Measurements from ENCODE around the gene PSMB1.

PSMB1 gene

DNA sequence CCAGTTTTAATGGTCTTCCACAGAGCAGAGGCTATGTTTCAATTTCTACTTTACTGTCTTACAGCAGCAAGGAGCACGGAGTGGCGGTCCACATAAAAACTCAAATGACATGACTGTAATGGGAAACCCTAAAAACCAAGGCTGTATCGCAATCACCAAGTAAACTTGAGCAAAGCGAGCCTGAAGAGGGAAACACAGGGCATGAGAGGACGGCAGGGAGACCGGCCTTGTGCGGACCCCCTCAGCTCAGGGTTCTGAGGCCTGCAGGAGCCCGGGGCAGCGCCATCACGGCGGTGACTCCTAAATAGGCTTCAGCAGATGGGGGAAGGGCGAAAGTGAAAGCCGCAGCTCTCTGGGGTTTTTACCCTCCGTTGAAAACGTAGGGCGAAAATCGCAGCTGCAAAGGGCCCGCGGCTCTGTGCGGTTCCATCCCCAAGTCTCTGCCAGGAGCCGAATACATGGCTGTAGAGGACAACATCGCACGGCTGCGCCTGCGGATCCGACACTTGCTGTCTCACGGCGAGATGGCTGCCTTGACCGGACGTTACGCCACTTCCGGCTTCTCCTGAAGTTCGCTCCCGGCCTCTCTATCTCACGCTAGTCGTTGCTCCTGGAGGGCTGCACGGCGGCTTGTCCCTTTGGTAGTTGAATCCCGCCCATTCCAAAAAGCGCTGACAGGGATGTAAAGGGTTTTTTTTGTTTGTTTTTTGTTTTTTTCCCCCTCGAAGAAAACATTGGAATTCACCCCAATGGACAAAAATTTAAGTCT, at the start of gene PSMB1:
Gene PSMB1, minus strand, starts transcription at position 543 of the 769 bp plus-strand sequence. Its CDS starts 65 bp downstream, at position 478.
- Mint-ChIP-seq H3K4me1 (peaks cover 28% of the 10 kb centered on the region), H3K27me3 (no peaks in the 10 kb centered on the region), H3K27ac (no peak within 1 kb of the TSS), H3K36me3 (peaks cover 30% of the 10 kb centered on the region), H3K9me3 (no peaks in the 10 kb centered on the region), H3K4me3 (no peak within 1 kb of the TSS)
- peak; percentile 74 for ATAC-seq

DNA sequence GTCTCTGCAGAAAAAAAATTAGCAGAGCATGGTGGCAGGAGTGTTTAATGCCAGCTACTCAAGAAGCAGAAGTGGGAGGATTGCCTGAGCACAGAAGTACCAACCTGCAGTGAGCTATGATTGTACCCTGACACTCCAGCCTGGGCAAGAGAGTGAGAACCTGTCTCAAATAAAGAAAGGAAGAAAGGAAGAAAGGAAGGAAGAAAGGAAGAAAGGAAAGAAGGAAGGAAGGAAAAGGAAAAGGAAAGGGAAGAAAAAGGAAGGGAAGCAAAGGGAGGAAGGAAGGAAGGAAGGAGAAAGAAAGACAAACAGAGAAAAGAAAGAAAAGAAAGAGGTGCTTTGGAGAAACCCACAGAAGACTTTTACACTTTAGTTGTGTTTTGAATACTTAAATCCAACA, 44.2 kb upstream of the PSMB1 start:
- Mint-ChIP-seq H3K4me1 (no peaks in the 10 kb centered on the region), H3K36me3 (peaks cover 7% of the 10 kb centered on the region), H3K9me3 (peaks cover 10% of the 10 kb centered on the region), H3K4me3 (no peak overlapping the region), H3K27ac (no peak overlapping the region), H3K27me3 (peaks cover 31% of the 10 kb centered on the region)
- no peak for ATAC-seq

- no peaks in the 10 kb centered on the region for H3K4me1 Mint-ChIP-seq
- ATAC-seq: no peak
- H3K36me3 Mint-ChIP-seq: peaks cover 15% of the 10 kb centered on the region
- no peak overlapping the region for H3K4me3 Mint-ChIP-seq
- peaks cover 18% of the 10 kb centered on the region for H3K9me3 Mint-ChIP-seq
- H3K27me3 Mint-ChIP-seq: peaks cover 39% of the 10 kb centered on the region
- no peak overlapping the region for H3K27ac Mint-ChIP-seq
Observed at GRCh38 chr6:170596426-170596825, 43.3 kb upstream of the PSMB1 start.

- Mint-ChIP-seq H3K36me3 (peaks cover 21% of the 10 kb centered on the region), H3K4me1 (no peaks in the 10 kb centered on the region), H3K9me3 (peaks cover 28% of the 10 kb centered on the region), H3K27me3 (peaks cover 40% of the 10 kb centered on the region), H3K4me3 (no peak overlapping the region), H3K27ac (no peak overlapping the region)
- ATAC-seq: no peak
Observed at GRCh38 chr6:170590725-170591124, 37.6 kb upstream of the PSMB1 start.

DNA sequence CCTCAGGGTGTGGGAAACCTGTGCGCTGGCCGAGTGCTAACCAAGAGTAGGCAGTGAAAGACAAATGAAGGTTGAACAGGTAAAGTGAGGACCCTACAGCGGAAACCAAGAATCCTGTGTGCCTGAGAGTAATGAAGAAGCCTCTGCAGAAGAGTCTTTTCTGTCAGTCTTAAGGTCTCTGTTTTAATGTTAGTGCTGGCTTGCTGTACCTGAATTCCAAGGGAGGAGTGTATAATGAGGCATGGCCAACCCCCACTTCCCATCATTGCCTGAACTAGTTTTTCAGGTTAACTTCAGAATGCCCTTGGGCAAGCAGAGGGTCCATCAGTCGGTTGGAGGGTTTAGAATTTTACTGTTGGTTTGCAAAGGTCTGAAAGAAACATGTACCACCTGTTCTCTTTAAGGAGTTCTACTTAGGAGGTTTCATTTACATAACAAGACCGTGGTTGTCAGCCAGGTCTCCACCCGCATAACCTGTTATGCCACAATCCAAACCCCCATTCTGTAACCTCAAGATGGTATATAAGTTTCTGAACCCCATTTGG, 31.9 kb upstream of the PSMB1 start:
- Mint-ChIP-seq H3K9me3 (peaks cover 3% of the 10 kb centered on the region), H3K27ac (peak overlapping the region; percentile 96), H3K4me1 (peaks cover 37% of the 10 kb centered on the region), H3K4me3 (peak overlapping the region; percentile 100), H3K36me3 (peaks cover 29% of the 10 kb centered on the region), H3K27me3 (no peaks in the 10 kb centered on the region)
- no peak for ATAC-seq

DNA sequence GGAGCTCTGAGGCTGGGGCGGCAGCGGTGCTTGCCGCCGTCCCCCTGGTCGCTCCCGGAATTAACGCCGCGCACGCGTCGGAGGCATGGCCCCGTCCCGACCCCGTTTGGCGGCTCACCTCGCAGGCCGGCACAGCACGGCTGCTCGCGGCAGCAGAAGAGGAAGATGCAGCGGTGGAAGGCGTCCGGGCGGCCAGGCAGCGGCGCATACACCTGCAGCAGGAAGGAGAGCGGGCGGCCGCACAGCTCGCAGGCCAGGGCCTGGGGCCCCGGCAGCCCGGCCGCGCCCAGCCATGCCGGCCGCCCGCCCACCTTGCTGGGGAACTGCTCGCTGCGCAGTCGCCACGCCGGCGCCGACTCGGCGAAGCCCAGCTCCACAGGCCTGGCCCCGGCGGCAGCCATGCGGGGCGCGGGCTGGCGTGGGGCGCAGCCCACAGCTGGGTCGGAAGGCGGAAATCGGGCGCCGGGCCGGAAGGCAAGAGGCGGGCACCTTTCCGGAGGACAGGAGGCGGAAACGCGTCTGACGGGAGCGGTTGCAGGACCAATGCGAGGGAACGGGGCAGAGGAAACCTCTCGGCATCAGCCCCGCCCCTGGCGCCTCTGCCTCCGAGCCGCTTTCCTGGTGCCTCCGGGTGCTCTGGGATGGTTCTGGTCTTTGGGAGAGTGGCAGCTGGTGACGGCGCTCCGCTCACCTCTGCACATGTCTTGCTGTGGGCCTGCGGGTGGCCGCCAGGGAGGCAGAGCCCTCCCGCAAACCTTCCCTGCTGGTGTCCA, 31.3 kb upstream of the PSMB1 start, which contains the start of gene PDCD2:
Gene PDCD2, minus strand, starts transcription at position 457 of the 773 bp plus-strand sequence. Its CDS starts 56 bp downstream, at position 401.
- H3K4me3 Mint-ChIP-seq: peak within 1 kb of the TSS; percentile 100
- peak; percentile 98 for ATAC-seq
- no peaks in the 10 kb centered on the region for H3K9me3 Mint-ChIP-seq
- H3K27me3 Mint-ChIP-seq: no peaks in the 10 kb centered on the region
- peak within 1 kb of the TSS; percentile 96 for H3K27ac Mint-ChIP-seq
- H3K4me1 Mint-ChIP-seq: peaks cover 37% of the 10 kb centered on the region
- H3K36me3 Mint-ChIP-seq: peaks cover 34% of the 10 kb centered on the region

DNA sequence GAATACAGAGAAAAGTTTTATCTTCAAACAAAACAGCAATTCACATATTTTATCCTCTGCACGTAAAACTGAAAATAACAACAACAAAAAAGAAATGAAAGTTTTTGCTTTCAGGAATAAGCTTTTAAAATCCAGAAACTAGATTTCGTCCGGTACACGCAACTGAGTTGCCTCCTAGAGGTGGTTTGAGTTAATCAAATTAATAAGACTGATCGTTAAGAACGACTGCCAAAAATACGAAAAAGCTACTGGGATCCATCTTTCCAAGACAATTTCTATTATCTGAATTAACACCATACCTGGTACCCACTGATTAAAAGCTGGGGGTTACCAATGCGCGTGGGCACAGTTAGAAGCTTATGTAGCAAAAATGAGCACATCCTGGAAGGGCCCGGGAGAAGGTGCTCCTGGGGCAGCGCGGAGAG, 30.7 kb upstream of the PSMB1 start:
- H3K36me3 Mint-ChIP-seq: peaks cover 40% of the 10 kb centered on the region
- no peak for ATAC-seq
- H3K27ac Mint-ChIP-seq: peak overlapping the region; percentile 96
- H3K4me3 Mint-ChIP-seq: peak overlapping the region; percentile 100
- peaks cover 37% of the 10 kb centered on the region for H3K4me1 Mint-ChIP-seq
- no peaks in the 10 kb centered on the region for H3K27me3 Mint-ChIP-seq
- no peaks in the 10 kb centered on the region for H3K9me3 Mint-ChIP-seq

DNA sequence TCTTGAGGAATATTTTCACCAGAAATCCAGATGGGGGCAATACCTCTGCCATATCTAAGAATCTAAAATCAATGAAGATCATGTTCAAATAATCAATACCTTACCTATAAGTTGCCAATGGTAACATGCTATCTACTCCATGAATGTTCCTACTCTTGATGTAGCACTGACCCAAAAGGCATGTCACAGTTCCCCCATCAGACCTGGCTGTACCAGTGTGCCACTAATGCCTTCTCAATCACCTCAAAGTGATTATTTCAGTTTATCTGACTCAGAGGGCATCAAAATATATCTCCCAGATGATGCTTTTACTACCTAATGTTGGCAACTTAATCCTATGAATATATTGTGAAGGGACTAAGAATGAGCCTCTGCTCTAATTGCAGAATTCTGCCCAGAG, 25.8 kb upstream of the PSMB1 start:
- no peak for ATAC-seq
- Mint-ChIP-seq H3K36me3 (peaks cover 48% of the 10 kb centered on the region), H3K4me1 (peaks cover 27% of the 10 kb centered on the region), H3K27me3 (no peaks in the 10 kb centered on the region), H3K9me3 (no peaks in the 10 kb centered on the region), H3K27ac (no peak overlapping the region), H3K4me3 (no peak overlapping the region)

- Mint-ChIP-seq H3K9me3 (no peaks in the 10 kb centered on the region), H3K4me3 (no peak overlapping the region), H3K27me3 (no peaks in the 10 kb centered on the region), H3K4me1 (no peaks in the 10 kb centered on the region), H3K36me3 (peaks cover 31% of the 10 kb centered on the region), H3K27ac (no peak overlapping the region)
- no peak for ATAC-seq
Observed at GRCh38 chr6:170575250-170575649, 22.1 kb upstream of the PSMB1 start.

DNA sequence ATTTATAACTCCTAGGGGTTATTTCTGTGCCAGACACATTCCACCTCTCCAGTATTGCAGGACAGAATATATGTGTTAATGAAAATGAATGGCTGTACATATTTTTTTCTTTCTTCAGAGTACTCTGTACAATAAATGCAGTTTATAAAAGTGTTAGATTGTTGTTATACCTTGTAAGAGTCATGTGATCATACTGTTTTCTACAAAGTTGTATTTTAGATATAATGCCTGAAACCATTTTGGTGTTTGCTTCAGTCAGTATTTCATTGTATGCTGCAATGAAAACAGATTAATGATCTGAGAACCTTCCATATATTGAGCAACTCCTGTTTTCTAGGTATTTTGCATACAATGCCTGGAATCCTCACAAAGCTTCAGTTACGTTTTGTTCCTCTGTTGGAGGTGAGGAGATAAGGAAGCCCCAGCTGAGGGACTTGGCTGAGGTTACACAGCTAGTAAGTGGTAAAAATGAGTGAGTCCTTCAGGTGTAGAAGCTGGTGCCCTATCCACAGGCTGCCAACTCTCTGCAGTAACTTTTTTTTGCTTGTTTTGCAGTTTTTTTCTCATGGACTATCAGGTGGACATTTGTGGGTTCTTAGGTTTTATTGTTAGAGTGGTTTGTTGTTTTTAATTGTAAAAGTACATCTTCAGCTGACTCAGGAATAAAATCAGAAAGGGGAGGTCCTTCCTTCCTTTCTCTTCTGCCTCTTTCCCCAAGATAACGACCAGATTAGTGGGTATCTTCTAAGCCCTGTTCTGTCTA, 19.8 kb upstream of the PSMB1 start:
- Mint-ChIP-seq H3K36me3 (peaks cover 23% of the 10 kb centered on the region), H3K4me1 (no peaks in the 10 kb centered on the region), H3K4me3 (no peak overlapping the region), H3K27ac (no peak overlapping the region), H3K9me3 (no peaks in the 10 kb centered on the region), H3K27me3 (no peaks in the 10 kb centered on the region)
- no peak for ATAC-seq

- no peak for ATAC-seq
- Mint-ChIP-seq H3K9me3 (no peaks in the 10 kb centered on the region), H3K27me3 (no peaks in the 10 kb centered on the region), H3K36me3 (peaks cover 46% of the 10 kb centered on the region), H3K4me3 (no peak overlapping the region), H3K4me1 (peaks cover 19% of the 10 kb centered on the region), H3K27ac (no peak overlapping the region)
Observed at GRCh38 chr6:170564936-170565530, 11.9 kb upstream of the PSMB1 start.

DNA sequence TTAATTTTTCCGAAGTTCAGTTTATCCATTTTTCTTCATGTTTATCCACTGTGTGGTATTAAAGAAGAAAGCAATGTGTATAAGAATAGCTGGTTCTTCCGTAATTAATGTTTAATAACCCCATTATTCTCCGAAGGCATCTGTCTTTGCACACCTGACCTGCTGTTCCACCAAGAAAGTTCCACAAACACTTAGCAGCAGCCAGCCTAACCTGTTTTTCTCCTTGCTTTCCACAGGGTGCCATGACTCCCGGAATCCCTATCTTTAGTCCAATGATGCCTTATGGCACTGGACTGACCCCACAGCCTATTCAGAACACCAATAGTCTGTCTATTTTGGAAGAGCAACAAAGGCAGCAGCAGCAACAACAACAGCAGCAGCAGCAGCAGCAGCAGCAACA, 8.4 kb upstream of the PSMB1 start:
- Mint-ChIP-seq H3K9me3 (no peaks in the 10 kb centered on the region), H3K36me3 (peaks cover 48% of the 10 kb centered on the region), H3K4me3 (no peak overlapping the region), H3K27me3 (no peaks in the 10 kb centered on the region), H3K4me1 (peaks cover 38% of the 10 kb centered on the region), H3K27ac (no peak overlapping the region)
- ATAC-seq: no peak

DNA sequence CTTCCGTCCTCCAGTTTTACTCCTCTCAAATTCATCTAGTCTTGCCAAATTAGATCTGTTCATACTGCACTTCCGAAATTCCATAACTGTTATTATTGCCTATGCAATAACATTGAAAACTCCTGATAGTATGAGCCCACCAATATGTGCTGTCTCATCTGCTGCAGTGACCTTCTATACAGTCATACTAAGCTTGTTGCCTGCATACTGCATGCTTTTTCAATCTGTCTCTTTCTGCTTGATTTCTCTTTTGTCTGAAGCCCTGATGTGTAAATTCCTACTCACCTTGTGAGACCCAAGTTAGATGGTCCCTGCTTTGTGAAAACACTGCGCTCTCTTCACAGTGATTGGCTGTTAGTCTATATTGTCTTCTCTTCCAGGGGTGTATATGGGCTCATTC, 2.2 kb upstream of the PSMB1 start:
- no peak overlapping the region for H3K4me3 Mint-ChIP-seq
- ATAC-seq: no peak
- no peak overlapping the region for H3K27ac Mint-ChIP-seq
- peaks cover 32% of the 10 kb centered on the region for H3K36me3 Mint-ChIP-seq
- peaks cover 19% of the 10 kb centered on the region for H3K4me1 Mint-ChIP-seq
- no peaks in the 10 kb centered on the region for H3K9me3 Mint-ChIP-seq
- H3K27me3 Mint-ChIP-seq: no peaks in the 10 kb centered on the region

DNA sequence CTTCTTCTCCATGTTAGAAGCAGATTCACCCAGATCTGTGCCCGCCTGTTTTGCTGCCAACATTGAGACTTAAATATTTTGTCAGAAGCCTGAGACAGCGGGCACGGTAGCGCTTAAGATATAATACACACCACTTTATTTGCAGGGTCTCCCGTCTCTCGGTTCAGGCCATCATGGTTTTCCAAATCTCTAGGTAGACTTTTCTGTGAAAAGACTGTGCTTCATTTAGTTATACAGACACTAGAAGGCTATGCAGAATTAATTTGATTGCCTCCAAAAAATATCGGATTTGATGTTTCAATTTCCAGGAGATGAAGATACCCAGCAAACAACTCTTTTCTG, 1.7 kb upstream of the PSMB1 start:
- no peak overlapping the region for H3K27ac Mint-ChIP-seq
- no peaks in the 10 kb centered on the region for H3K27me3 Mint-ChIP-seq

More for the DNA sequence above, 1.7 kb upstream of the PSMB1 start:
- Mint-ChIP-seq H3K9me3 (no peaks in the 10 kb centered on the region), H3K4me3 (no peak overlapping the region), H3K4me1 (peaks cover 19% of the 10 kb centered on the region), H3K36me3 (peaks cover 31% of the 10 kb centered on the region)
- no peak for ATAC-seq

Data from stimulated activated memory B cell treated with anti-CD40 and anti-IgM and Interleukin-4, amounts not matched to agents 10 μg/mL and 1 μg/mL and 100 μg/mL, for 72 hours (primary cell).